HUDEP-2 (cell line): ENCODE data around the gene GNRH2.

Source experiments
- DNase-seq, 76 experiments: peaks; one replicate each; lab custom pipeline; 2025; ENCODE audit not compliant: unreplicated experiment in 76 of 76; lab: John Stamatoyannopoulos, UW

GNRH2 gene

DNA sequence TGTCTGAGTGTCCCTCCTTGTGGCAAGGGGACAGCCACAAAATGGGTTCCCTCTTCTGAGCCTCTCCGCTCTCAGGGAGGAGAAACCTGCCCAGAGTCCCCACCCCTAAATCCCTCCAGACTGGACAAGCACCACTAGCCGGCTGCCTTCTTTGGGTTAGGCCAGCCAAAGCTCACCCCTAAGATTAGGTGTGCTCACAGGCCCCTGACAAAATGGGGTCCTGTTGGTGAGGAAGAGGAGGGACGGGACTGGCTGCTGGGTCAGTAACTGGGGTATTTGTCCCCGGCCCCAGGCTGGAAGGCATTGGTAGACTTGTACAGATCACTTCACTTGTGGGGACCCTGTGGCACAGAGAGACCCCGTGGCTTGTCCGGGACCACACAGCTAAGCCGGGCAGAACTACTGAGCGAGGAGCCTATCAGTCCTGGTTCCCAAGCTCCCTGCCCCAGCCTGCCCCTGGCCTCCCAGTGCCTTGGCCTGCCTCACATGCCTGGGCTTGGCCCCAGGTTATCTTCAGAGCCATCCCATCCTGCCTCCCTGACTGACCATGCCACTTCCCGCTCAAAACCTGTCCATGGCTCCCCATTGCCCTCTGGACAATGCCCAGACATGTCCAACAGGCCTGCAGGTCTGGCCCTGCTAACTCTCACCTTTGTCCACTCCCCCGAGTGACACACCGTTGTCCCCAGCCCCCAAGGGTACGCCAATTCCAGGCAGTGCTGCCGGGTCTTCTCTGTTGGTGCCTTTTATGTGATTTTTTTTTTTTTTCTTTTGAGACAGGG lies 51.6 kb downstream of the GNRH2 start:
- no peak for DNase-seq
